ENCODE results near the gene RPP38. TPM values are rescaled to one million over a fixed set of nuclear protein-coding genes. Genes with fewer than 3 reads are reported as not detected.

The RPP38 gene
- total and polyA plus RNA-seq, 2 of the 8 experiments (the other 6 are each of a cell fraction or from before 2014, with no cell fraction given), result 20.8 to 23.3 TPM

DNA sequence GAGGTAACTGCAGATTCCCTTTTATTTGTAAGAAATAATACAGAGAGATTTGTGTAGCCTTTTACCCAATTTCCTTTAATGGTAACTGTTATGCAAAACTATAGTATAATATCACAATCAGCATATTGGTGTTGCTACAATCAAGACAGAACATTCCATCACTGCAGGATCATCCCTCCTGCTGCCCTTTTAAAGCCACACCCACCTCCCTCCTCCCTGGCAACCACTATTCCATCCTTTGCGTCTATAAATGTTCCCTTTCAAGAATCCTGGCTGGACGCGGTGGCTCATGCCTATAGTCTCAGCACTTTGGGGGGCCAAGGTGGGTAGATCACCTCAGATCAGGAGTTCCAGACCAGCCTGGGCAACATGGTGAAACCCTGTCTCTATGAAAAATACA is 21.7 kb upstream of the RPP38 start:
- CTCF ChIA-PET (ENCODE audit: partially characterized antibody), result no interaction called here
- WGBS, 2 experiments (ENCODE audit: extremely low coverage in 1 of 2, insufficient coverage in 1 of 2, insufficient read length in 1 of 2, insufficient replicate concordance in 2 of 2, low coverage in 1 of 2, low lambda C conversion rate in 2 of 2, missing lambda C conversion rate in 1 of 2), result 89% methylated on average over 3 of the region's 3 CpGs; no CpG with 5 or more reads in 1 of the 2 experiments
- no peak overlapping the region for H3K18ac ChIP-seq (ENCODE audit: extremely low read depth, low read length)
- H3K27ac ChIP-seq (ENCODE audit: low read depth, low read length), result no peak overlapping the region
- FAIRE-seq, result no peak
- H4K5ac ChIP-seq (ENCODE audit: insufficient read length, low read depth, low read length), result no peak overlapping the region
- no peak overlapping the region for H2BK5ac ChIP-seq (ENCODE audit: low read depth, low read length)
- H3K9me3 ChIP-seq (ENCODE audit: insufficient read depth in 2 of 2, low read depth in 1 of 2, low read length in 1 of 2), result peaks cover 18 to 23% of the 10 kb centered on the region in 2 experiments
- TF ChIP-seq BCL11A (IDR thresholded peaks at IDR 0.05; ENCODE audit: low read depth in 2 of 2, low read length in 2 of 2), result no peak
- no peak for TF ChIP-seq POLR2AphosphoS5 (IDR thresholded peaks at IDR 0.05; ENCODE audit: low read depth, low read length)
- no peak for TF ChIP-seq NANOG (IDR thresholded peaks at IDR 0.05; ENCODE audit: insufficient read depth, low read depth, low read length, poor library complexity, severe bottlenecking)
- no peak for TF ChIP-seq HDAC2 (IDR thresholded peaks at IDR 0.05; ENCODE audit: borderline replicate concordance in 1 of 2, low read depth in 2 of 2, low read length in 2 of 2)
- TF ChIP-seq CHD1 (IDR thresholded peaks at IDR 0.05; ENCODE audit: low read depth, low read length), result no peak
- H3K4ac ChIP-seq (replicated peaks; ENCODE audit: insufficient read length, low read depth, low read length), result no peak overlapping the region
- no peak for DNase-seq (ENCODE audit: low read depth in 1 of 2, low spot score in 2 of 2)
- H2AK5ac ChIP-seq (ENCODE audit: low read depth, low read length), result no peak overlapping the region
- no peak overlapping the region for H2BK15ac ChIP-seq (ENCODE audit: low read length)
- no peaks in the 10 kb centered on the region for H3K4me1 ChIP-seq (replicated peaks in 1 of 4; ENCODE audit: control insufficient read depth in 3 of 4, insufficient read depth in 4 of 4, low read length in 3 of 4)
- POLR2A ChIA-PET (ENCODE audit: partially characterized antibody), result interaction anchor here (0.6 kb wide), 1 partner anchor 9 kb away, joined by 3 read pairs; no protein-coding TSS in a partner anchor
- no peak overlapping the region for H4K91ac ChIP-seq (replicated peaks; ENCODE audit: insufficient read length, low read length)
- H3K36me3 ChIP-seq (ENCODE audit: control insufficient read depth in 2 of 4, insufficient read depth in 4 of 4, low read length in 3 of 4), result peaks cover 0 to 9% (median 3%) of the 10 kb centered on the region in 4 experiments; a peak in 4 of 8 replicates
- no peak overlapping the region for H2BK20ac ChIP-seq (ENCODE audit: low read length)
- H3K14ac ChIP-seq (ENCODE audit: insufficient read length), result no peak overlapping the region
- no peak overlapping the region for H3K4me2 ChIP-seq (ENCODE audit: insufficient read depth in 1 of 2, low read depth in 2 of 2, low read length in 2 of 2)
- H3K79me1 ChIP-seq (ENCODE audit: low read depth, low read length), result no peaks in the 10 kb centered on the region
- no peak overlapping the region for H3K9ac ChIP-seq (replicated peaks in 1 of 4; ENCODE audit: extremely low read depth in 1 of 4, low read depth in 3 of 4, low read length in 3 of 4)
- H2BK120ac ChIP-seq (replicated peaks; ENCODE audit: low read depth, low read length), result no peak overlapping the region
- H3K79me2 ChIP-seq (ENCODE audit: control insufficient read depth in 1 of 2, insufficient read depth in 2 of 2, low read length in 2 of 2), result no peaks in the 10 kb centered on the region
- H2BK12ac ChIP-seq (ENCODE audit: low read depth, low read length), result no peak overlapping the region
- H3K4me3 ChIP-seq (ENCODE audit: extremely low read depth in 1 of 4, insufficient read depth in 2 of 4, low read depth in 3 of 4, low read length in 4 of 4), result no peak overlapping the region
- H3K23ac ChIP-seq (ENCODE audit: insufficient read length), result no peak overlapping the region
- H3K27me3 ChIP-seq (replicated peaks in 1 of 4; ENCODE audit: control insufficient read depth in 3 of 4, extremely low read depth in 1 of 4, insufficient read depth in 3 of 4, low read length in 3 of 4), result no peaks in the 10 kb centered on the region
- no peak overlapping the region for H3K56ac ChIP-seq (replicated peaks; ENCODE audit: insufficient read length, low read depth, low read length)
- no peaks in the 10 kb centered on the region for H4K20me1 ChIP-seq (replicated peaks in 1 of 2; ENCODE audit: control insufficient read depth in 1 of 2, insufficient read depth in 2 of 2, low read length in 2 of 2)
- no peak overlapping the region for H2AFZ ChIP-seq (ENCODE audit: low read length)
- H4K8ac ChIP-seq (ENCODE audit: extremely low read depth, insufficient read depth, low read length), result no peak overlapping the region
- no peaks in the 10 kb centered on the region for H3K23me2 ChIP-seq (ENCODE audit: low read depth, low read length)
